Mesenchymal stem cell (in vitro differentiated cells and primary cell): ENCODE data around the gene CNIH3.

ENCODE experiments used
- DNase-seq: peaks from one replicate; pipeline ENCODE4 v3.0.0-alpha.2; 2013
- H2AFZ ChIP-seq: one replicate; pipeline ENCODE4 v1.6.1; 2013; ENCODE audit warnings: low read depth, mild to moderate bottlenecking, control low read depth, inconsistent platforms, low read length, moderate library complexity
- H2AK5ac ChIP-seq: 2 replicates; pipeline ENCODE4 v1.6.1; 2013; ENCODE audit warnings: low read length, moderate library complexity, mild to moderate bottlenecking, inconsistent platforms; ENCODE audit not compliant: severe bottlenecking
- H2BK120ac ChIP-seq: one replicate; pipeline ENCODE4 v1.6.1; 2013; ENCODE audit warnings: low read depth, mild to moderate bottlenecking, inconsistent platforms, low read length, moderate library complexity
- H2BK12ac ChIP-seq, 2 experiments: one replicate each; pipeline ENCODE4 v1.6.1; 2013; ENCODE audit warnings: inconsistent platforms in 2 of 2, low read length in 2 of 2, mild to moderate bottlenecking in 2 of 2, moderate library complexity in 2 of 2, control low read depth in 1 of 2
- H2BK15ac ChIP-seq: one replicate; pipeline ENCODE4 v1.6.1; 2013; ENCODE audit warnings: mild to moderate bottlenecking, low read depth, inconsistent platforms; ENCODE audit not compliant: poor library complexity, severe bottlenecking
- H2BK5ac ChIP-seq: 2 replicates; pipeline ENCODE4 v1.6.1; 2013; ENCODE audit warnings: low read depth, mild to moderate bottlenecking, low read length, control low read depth, inconsistent platforms; ENCODE audit not compliant: poor library complexity, severe bottlenecking
- H3K14ac ChIP-seq, 2 experiments: one replicate each; pipeline ENCODE4 v1.6.1; 2013; ENCODE audit warnings: inconsistent platforms in 2 of 2, low read length in 2 of 2, control low read depth in 1 of 2, mild to moderate bottlenecking in 1 of 2, moderate library complexity in 1 of 2
- H3K18ac ChIP-seq, 2 experiments: one replicate each; pipeline ENCODE4 v1.6.1; 2013; ENCODE audit warnings: inconsistent platforms in 2 of 2, low read length in 2 of 2, control low read depth in 1 of 2, low read depth in 1 of 2, mild to moderate bottlenecking in 1 of 2
- H3K23ac ChIP-seq, 2 experiments: one replicate each; pipeline ENCODE4 v1.6.1; 2013; ENCODE audit warnings: inconsistent platforms in 2 of 2, low read length in 2 of 2, mild to moderate bottlenecking in 2 of 2, moderate library complexity in 2 of 2, control low read depth in 1 of 2
- H3K27ac ChIP-seq: 2 replicates; pipeline ENCODE4 v1.5.1; 2013; ENCODE audit warnings: mild to moderate bottlenecking, moderate library complexity, low read length, control low read depth, inconsistent platforms; ENCODE audit not compliant: poor library complexity, severe bottlenecking
- H3K27me3 ChIP-seq, 2 experiments: 2 replicates each; pipeline versions ENCODE4 v1.6.1 to v1.7.0; 2013; ENCODE audit warnings: low read length in 2 of 2, mild to moderate bottlenecking in 2 of 2, moderate library complexity in 2 of 2, control low read depth in 1 of 2, inconsistent platforms in 1 of 2; ENCODE audit not compliant: control insufficient read depth in 1 of 2, insufficient read depth in 1 of 2
- H3K36me3 ChIP-seq, 2 experiments: 2 replicates each; pipeline versions ENCODE4 v1.6.1 to v1.7.0; 2013; ENCODE audit warnings: low read length in 2 of 2, control low read depth in 1 of 2, inconsistent platforms in 1 of 2, low read depth in 1 of 2, mild to moderate bottlenecking in 1 of 2; ENCODE audit not compliant: insufficient read depth in 2 of 2, control insufficient read depth in 1 of 2
- H3K4ac ChIP-seq, 2 experiments: one replicate each; pipeline ENCODE4 v1.6.1; 2013; ENCODE audit warnings: inconsistent platforms in 2 of 2, low read length in 2 of 2, mild to moderate bottlenecking in 2 of 2, moderate library complexity in 2 of 2, control low read depth in 1 of 2, low read depth in 1 of 2
- H3K4me1 ChIP-seq: 2 replicates; pipeline ENCODE4 v1.6.1; 2013; ENCODE audit warnings: low read depth, low read length, control low read depth; ENCODE audit not compliant: control insufficient read depth, insufficient read depth
- H3K4me2 ChIP-seq: 2 replicates; pipeline ENCODE4 v1.6.1; 2013; ENCODE audit warnings: low read length, mild to moderate bottlenecking, inconsistent platforms; ENCODE audit not compliant: poor library complexity, severe bottlenecking
- H3K4me3 ChIP-seq, 2 experiments: 2 replicates each; pipeline versions ENCODE4 v1.5.1 to v1.7.0; 2013; ENCODE audit warnings: low read length in 2 of 2, mild to moderate bottlenecking in 2 of 2, control low read depth in 1 of 2, low read depth in 1 of 2; ENCODE audit not compliant: insufficient read depth in 1 of 2
- H3K79me1 ChIP-seq: replicated peaks from 2 replicates; pipeline ENCODE4 v1.6.1; 2013; ENCODE audit warnings: mild to moderate bottlenecking, control low read depth, low read length, inconsistent platforms; ENCODE audit not compliant: poor library complexity, severe bottlenecking
- H3K9ac ChIP-seq: 2 replicates; pipeline ENCODE4 v1.7.0; 2013; ENCODE audit warnings: mild to moderate bottlenecking, low read length, moderate library complexity
- H3K9me3 ChIP-seq: 2 replicates; pipeline ENCODE4 v1.7.0; 2013; ENCODE audit warnings: mild to moderate bottlenecking, low read length; ENCODE audit not compliant: control insufficient read depth
- H4K8ac ChIP-seq: one replicate; pipeline ENCODE4 v1.6.1; 2013; ENCODE audit warnings: inconsistent platforms, mild to moderate bottlenecking, low read length, moderate library complexity
- H4K91ac ChIP-seq: one replicate; pipeline ENCODE4 v1.6.1; 2013; ENCODE audit warnings: mild to moderate bottlenecking, low read length, inconsistent platforms
- WGBS: methylation state at CpG from one replicate; pipeline ENCODE4 v1.1.7; 2013; ENCODE audit warnings: mixed read lengths; 5-methylcytosine and 5-hydroxymethylcytosine counted together

The CNIH3 gene

DNA sequence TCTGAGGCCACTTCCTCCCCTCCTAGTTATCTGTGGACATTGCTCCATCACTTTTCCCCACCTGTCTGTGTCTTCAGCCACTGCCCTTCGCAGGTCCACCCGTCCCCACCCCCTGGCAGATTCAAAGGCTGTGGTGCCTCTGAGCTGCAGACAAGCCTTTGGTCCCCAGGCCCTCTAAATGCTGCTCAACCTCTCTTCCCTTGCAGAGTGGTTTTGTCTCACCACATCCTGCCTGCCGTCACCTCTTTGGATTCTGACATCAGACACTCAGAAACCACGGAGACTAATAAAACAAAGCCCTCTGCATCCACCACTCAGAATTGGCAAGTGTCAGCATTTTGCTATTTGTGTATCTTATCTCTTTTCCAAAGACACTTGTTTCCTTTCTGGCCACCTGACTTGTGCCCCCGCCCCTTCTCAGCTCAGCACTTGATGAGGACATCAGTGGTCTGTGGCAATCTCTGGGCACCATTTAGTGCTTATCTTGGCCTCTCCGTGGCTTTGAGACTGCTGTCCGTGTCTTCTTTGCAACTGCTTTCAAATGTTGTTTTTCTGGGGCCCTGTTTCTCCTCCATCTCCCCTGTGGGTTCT is 7.7 kb downstream of the CNIH3 start:
- peak overlapping the region; percentile 90 for H3K27ac ChIP-seq
- WGBS, result 8% methylated on average over 7 of the region's 7 CpGs
- H3K23ac ChIP-seq, result no peak overlapping the region
- peaks cover 0 to 93% of the 10 kb centered on the region in 2 experiments for H3K36me3 ChIP-seq
- peak overlapping the region; percentile 30 for H3K4me2 ChIP-seq
- H3K27me3 ChIP-seq, result no peaks in the 10 kb centered on the region
- H3K4me3 ChIP-seq, result peak overlapping the region in 1 of 2 experiments; percentile 15
- peak overlapping the region; percentile 32 for H4K91ac ChIP-seq
- peak overlapping the region; percentile 38 for H4K8ac ChIP-seq
- H3K14ac ChIP-seq, result no peak overlapping the region
- peak overlapping the region; percentile 96 for H2AK5ac ChIP-seq
- H3K4me1 ChIP-seq, result peaks cover 25% of the 10 kb centered on the region
- H2BK12ac ChIP-seq, result peak overlapping the region in 1 of 2 experiments; percentile 91
- no peak overlapping the region for H2BK15ac ChIP-seq
- peak; percentile 98 for DNase-seq
- H3K18ac ChIP-seq, result peak overlapping the region; percentile 75 to 85
- peak overlapping the region; percentile 60 for H2BK5ac ChIP-seq
- peak overlapping the region; percentile 62 to 80 for H3K4ac ChIP-seq
- no peak overlapping the region for H2AFZ ChIP-seq
- peak overlapping the region; percentile 67 for H3K9ac ChIP-seq
- no peaks in the 10 kb centered on the region for H3K9me3 ChIP-seq
- peak overlapping the region; percentile 23 for H2BK120ac ChIP-seq
- peaks cover 18% of the 10 kb centered on the region for H3K79me1 ChIP-seq

DNA sequence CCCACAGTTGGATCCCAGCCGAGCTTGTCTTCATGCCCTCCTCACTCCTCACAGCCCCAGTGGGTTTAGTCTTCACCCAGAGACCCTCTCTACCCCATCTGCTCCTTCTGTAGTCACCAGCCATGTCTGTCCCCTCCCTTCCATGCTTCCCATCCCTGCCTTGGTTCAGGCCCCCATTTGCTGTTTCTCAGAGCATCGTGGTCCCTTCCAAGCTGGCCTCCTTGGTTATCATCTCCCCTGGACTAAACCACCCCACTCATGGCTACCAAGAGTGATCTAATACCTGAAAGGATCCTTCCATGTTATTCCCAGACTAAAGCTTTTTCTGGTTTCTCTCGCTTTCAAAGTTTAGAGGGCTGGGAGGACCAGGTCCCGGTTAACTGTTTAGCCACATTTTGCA is 8.3 kb downstream of the CNIH3 start:
- Histone ChIP-seq H3K79me1 (peaks cover 20% of the 10 kb centered on the region), H2BK5ac (peak overlapping the region; percentile 21), H3K4ac (peak overlapping the region; percentile 62 to 80), H3K36me3 (peaks cover 0 to 91% of the 10 kb centered on the region in 2 experiments), H2BK15ac (peak overlapping the region; percentile 52), H3K4me3 (peak overlapping the region in 1 of 2 experiments; percentile 15), H3K27me3 (no peaks in the 10 kb centered on the region), H3K4me2 (no peak overlapping the region), H4K91ac (peak overlapping the region; percentile 90), H3K9ac (peak overlapping the region; percentile 67), H3K18ac (peak overlapping the region; percentile 67 to 85), H2AK5ac (peak overlapping the region; percentile 96), H2AFZ (no peak overlapping the region), H2BK120ac (peak overlapping the region; percentile 23), H4K8ac (peak overlapping the region; percentile 76), H3K9me3 (no peaks in the 10 kb centered on the region), H3K14ac (peak overlapping the region in 1 of 2 experiments; percentile 80), H2BK12ac (peak overlapping the region; percentile 81 to 86), H3K23ac (no peak overlapping the region), H3K4me1 (peaks cover 26% of the 10 kb centered on the region), H3K27ac (peak overlapping the region; percentile 90)
- WGBS, result 82% methylated on average over 4 of the region's 4 CpGs
- no peak for DNase-seq

DNA sequence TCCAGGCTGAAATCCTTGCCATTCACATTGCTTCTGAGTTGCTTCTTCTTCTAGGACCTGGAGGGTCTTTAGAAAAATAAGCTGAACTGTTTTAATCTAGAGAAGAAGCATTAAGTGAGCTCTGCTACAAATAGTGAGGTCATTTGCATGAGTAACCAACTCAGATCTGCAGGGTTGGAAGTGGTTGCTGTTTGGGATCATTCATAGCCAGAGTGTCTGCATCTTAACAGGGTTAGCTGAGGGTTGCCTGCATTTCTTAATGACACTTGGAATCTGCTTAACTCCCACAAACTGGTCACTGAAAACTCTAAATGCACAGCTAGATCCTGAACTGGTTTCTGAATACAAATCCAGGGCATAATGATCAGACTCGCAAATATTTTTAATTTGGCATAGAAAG is 9.9 kb downstream of the CNIH3 start:
- H3K79me1 ChIP-seq, result peaks cover 23% of the 10 kb centered on the region
- H3K4me3 ChIP-seq, result peak overlapping the region in 1 of 2 experiments; percentile 5
- peak overlapping the region; percentile 58 for H3K9ac ChIP-seq
- H3K9me3 ChIP-seq, result no peaks in the 10 kb centered on the region
- no peak overlapping the region for H2AFZ ChIP-seq
- H3K14ac ChIP-seq, result no peak overlapping the region
- no peak overlapping the region for H2BK15ac ChIP-seq
- H3K27me3 ChIP-seq, result no peaks in the 10 kb centered on the region
- H2BK12ac ChIP-seq, result no peak overlapping the region
- H4K91ac ChIP-seq, result no peak overlapping the region
- H4K8ac ChIP-seq, result no peak overlapping the region
- no peak overlapping the region for H2BK120ac ChIP-seq
- peak; percentile 92 for DNase-seq
- WGBS, result no CpG with 5 or more reads among the region's 1 CpG
- no peak overlapping the region for H3K18ac ChIP-seq
- peaks cover 27% of the 10 kb centered on the region for H3K4me1 ChIP-seq
- no peak overlapping the region for H3K4ac ChIP-seq
- no peak overlapping the region for H3K4me2 ChIP-seq
- peaks cover 0 to 91% of the 10 kb centered on the region in 2 experiments for H3K36me3 ChIP-seq
- H3K27ac ChIP-seq, result no peak overlapping the region
- no peak overlapping the region for H3K23ac ChIP-seq
- H2AK5ac ChIP-seq, result no peak overlapping the region
- H2BK5ac ChIP-seq, result no peak overlapping the region

DNA sequence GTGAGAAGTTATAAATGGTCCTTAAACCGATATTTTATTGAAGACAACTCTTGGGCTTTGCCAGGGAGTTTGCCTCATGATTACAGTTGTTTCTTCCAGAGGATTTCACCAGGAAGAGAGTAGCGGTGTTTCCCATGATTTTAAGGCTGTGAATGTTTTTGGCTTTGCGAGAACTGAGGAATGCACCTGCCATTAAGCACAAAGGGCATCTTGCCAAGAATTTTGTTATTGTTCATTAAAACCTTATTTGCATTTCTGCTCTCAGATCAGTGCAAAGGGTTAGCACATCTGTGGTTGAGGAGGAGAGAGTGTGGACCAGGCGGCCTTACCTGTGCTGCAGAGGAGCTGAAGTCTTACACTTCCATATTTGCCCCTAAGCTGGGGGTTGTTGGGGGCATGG is 13.8 kb downstream of the CNIH3 start:
- no peak overlapping the region for H3K18ac ChIP-seq
- no peak overlapping the region for H2BK5ac ChIP-seq
- H3K4me2 ChIP-seq, result no peak overlapping the region
- no peak overlapping the region for H3K4ac ChIP-seq
- WGBS, result 94% methylated on average over 4 of the region's 4 CpGs
- no peak overlapping the region for H3K9ac ChIP-seq
- H2BK120ac ChIP-seq, result no peak overlapping the region
- no peak overlapping the region for H4K8ac ChIP-seq
- no peak overlapping the region for H2AFZ ChIP-seq
- no peak overlapping the region for H3K23ac ChIP-seq
- H3K14ac ChIP-seq, result no peak overlapping the region
- H3K27ac ChIP-seq, result no peak overlapping the region
- H3K9me3 ChIP-seq, result no peaks in the 10 kb centered on the region
- no peaks in the 10 kb centered on the region for H3K27me3 ChIP-seq
- H2BK12ac ChIP-seq, result no peak overlapping the region
- H2AK5ac ChIP-seq, result no peak overlapping the region
- no peak overlapping the region for H4K91ac ChIP-seq
- peaks cover 28% of the 10 kb centered on the region for H3K4me1 ChIP-seq
- no peak overlapping the region for H2BK15ac ChIP-seq
- peaks cover 0 to 82% of the 10 kb centered on the region in 2 experiments for H3K36me3 ChIP-seq
- H3K4me3 ChIP-seq, result no peak overlapping the region
- no peak for DNase-seq
- peaks cover 31% of the 10 kb centered on the region for H3K79me1 ChIP-seq
